ENCODE results near the gene PPIF. TPM values are rescaled to one million over a fixed set of nuclear protein-coding genes. Genes with fewer than 3 reads are reported as not detected.

The PPIF gene
- total RNA-seq, 4 donors from 2014 or later, result 35.7 to 57.8 (median 45.0) TPM

DNA sequence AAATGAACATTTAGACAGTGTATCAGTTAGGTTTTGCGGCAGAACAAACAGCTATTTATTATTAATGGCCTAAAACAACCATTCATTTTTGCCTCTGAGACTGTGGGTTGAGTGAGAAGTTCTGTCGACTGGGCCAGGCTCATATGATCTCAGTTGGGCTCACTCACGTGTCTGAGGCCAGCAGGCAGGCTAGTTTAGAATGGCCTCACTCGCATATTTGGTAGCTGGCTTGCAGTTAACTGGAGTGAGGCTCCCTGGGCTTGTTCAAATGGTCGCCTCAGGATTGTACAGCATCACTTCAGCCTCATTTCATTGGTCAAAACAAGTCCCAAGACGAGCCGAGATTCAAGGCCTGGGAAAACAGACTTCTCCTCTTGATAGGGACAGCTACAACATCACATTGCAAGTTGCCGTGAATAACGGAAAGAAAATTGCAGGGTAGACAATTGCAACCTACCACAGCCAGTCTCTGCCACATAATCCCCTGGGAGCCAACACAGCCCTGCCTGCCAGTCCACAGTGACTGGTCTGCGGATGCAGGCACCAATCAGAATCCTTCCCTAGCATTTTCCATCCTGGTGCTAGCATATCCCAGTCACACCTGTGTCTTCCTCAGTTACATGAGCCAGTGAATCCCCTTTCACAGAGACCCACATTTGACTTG is 23.1 kb upstream of the PPIF start:
- H3K27ac ChIP-seq, result no peak overlapping the region
- no peaks in the 10 kb centered on the region for H3K9me3 ChIP-seq
- no peak overlapping the region for H3K4me3 ChIP-seq
- H3K4me1 ChIP-seq, result peaks cover 0 to 10% (median 8%) of the 10 kb centered on the region in 4 donors
- H3K27me3 ChIP-seq, result no peaks in the 10 kb centered on the region
- DNase-seq, result no peak
- no peaks in the 10 kb centered on the region for H3K36me3 ChIP-seq
- TF ChIP-seq, protein P1, sequence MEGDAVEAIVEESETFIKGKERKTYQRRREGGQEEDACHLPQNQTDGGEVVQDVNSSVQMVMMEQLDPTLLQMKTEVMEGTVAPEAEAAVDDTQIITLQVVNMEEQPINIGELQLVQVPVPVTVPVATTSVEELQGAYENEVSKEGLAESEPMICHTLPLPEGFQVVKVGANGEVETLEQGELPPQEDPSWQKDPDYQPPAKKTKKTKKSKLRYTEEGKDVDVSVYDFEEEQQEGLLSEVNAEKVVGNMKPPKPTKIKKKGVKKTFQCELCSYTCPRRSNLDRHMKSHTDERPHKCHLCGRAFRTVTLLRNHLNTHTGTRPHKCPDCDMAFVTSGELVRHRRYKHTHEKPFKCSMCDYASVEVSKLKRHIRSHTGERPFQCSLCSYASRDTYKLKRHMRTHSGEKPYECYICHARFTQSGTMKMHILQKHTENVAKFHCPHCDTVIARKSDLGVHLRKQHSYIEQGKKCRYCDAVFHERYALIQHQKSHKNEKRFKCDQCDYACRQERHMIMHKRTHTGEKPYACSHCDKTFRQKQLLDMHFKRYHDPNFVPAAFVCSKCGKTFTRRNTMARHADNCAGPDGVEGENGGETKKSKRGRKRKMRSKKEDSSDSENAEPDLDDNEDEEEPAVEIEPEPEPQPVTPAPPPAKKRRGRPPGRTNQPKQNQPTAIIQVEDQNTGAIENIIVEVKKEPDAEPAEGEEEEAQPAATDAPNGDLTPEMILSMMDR (IDR thresholded peaks at IDR 0.05), result no peak
- no peak for TF ChIP-seq POLR2A (IDR thresholded peaks at IDR 0.05)

DNA sequence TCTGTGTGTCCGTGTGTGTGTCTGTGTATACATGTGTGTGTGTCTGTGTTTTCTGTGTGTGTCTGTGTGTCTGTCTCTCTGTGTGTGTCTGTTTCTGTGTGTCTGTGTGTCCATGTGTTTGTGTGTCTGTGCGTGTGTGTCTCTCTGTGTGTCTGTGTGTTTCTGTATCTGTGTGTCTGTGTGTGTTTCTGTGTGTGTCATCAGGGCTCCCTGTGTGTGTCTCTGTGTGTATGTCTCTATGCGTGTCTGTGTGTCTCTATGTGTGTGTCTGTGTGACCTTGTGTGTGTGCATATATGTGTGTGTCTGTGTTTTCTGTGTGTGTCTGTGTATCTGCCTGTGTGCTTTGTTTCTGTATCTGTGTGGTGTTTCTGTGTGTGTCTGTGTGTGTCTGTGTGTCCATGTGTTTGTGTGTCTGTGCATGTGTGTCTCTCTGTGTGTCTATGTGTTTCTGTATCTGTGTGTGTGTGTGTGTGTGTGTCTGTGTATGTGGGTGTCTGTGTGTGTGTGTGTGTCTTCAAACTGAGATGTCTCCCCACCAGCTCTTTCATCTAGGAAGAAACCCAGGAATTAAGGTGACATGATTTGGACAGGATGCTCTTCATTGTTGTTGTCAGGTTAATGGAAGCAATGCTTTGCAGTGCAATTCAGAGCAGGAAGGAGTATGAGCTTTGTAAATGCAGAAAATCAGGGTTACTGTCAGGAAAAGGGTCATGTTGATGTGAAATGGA is 20.7 kb upstream of the PPIF start:
- Histone ChIP-seq H3K27ac (no peak overlapping the region), H3K36me3 (no peaks in the 10 kb centered on the region), H3K4me1 (peaks cover 0 to 13% (median 11%) of the 10 kb centered on the region in 4 donors), H3K27me3 (no peaks in the 10 kb centered on the region), H3K9me3 (no peaks in the 10 kb centered on the region), H3K4me3 (no peak overlapping the region)
- DNase-seq, result no peak
- TF ChIP-seq, protein P1 (IDR thresholded peaks at IDR 0.05), result no peak
- no peak for TF ChIP-seq POLR2A (IDR thresholded peaks at IDR 0.05)

DNA sequence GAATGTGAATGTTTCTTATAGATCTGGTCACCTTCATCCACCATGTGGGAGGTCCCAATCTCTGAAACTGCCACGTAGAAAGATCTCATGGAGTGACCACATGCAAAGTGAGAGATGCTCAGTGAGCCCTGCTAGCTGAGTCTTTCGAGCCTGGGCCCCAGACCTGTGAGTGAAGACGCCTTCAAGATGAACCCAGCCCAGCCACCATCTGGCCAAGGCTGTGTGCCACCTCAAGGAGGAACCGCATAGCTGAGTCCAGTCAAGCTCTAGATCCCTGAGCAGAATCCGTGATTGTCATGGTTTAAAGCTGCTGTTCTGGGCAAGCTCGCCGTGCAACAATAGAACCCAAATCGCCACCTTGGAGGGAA is 20.2 kb upstream of the PPIF start:
- no peak overlapping the region for H3K27ac ChIP-seq

DNA sequence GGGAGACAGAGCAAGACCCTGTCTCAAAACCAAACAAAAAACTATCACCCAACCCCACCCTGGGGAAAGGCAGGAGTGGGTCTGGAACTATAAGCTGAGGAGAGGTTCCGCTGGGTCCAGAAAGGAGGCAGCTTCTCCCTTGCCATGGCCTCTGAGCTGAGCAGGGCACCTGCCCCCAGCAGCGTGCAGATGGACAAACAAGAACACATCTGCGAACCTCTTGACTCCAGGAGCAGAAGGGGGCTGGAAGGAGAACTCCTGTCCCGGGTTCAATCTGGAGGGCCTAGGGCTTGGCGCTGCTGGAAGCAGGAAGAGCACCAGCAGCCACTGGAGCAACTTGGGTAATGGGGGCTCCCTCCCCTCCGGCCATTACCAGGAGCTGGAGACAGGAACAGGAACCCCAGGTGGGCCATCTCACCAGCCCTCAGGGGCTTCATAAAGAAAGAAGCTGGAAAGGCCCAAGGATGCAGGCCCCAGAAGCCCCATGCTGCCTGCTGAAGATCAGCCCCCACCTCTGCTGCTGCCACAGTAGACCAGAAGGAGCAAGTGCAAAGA is 19.0 kb upstream of the PPIF start:
- DNase-seq, result no peak

More for the DNA sequence above, 20.2 kb upstream of the PPIF start:
- DNase-seq, result no peak
- Histone ChIP-seq H3K9me3 (no peaks in the 10 kb centered on the region), H3K27me3 (no peaks in the 10 kb centered on the region), H3K4me3 (no peak overlapping the region), H3K4me1 (peaks cover 0 to 15% (median 11%) of the 10 kb centered on the region in 4 donors), H3K36me3 (no peaks in the 10 kb centered on the region)
- TF ChIP-seq POLR2A (IDR thresholded peaks at IDR 0.05), result no peak
- TF ChIP-seq, protein P1 (IDR thresholded peaks at IDR 0.05), result no peak

DNA sequence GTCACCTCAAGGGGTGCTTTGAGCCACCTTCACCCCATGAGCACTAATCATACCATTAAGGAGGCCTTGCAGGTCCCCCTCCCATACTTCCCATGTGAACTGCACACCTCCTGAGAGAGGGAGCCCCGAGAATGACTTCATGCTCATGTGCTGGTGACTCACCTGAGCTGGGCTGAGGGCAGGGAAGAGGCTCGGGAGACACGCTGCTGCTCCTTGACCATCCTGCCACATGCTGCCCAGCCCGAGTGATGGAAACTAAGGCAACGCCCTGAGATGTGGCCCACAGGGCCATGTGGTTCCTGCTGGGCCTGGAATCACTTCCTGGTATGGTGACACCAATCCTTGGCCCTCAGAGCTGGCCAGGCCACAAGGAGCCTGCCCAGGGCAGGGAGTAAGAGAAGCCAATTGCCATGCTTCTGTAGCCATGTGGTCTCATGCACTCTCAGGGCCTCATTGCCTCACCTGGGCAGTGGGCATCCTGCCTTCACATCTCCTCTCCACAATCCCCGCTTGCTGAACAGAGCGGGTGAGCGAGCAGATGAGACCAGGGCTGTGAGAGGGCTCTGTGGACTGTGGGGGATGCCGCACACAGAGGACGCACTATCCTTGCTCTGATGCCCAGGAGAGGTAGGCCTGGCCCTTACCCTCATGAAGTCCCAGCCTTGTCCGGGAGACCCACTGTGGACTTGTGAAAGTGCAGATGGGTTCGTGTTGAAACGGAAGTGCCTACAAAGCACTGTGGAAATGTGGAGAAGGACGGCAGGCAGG is 18.3 kb upstream of the PPIF start:
- Histone ChIP-seq H3K27ac (peak overlapping the region in 1 of 4 donors; percentile 17), H3K36me3 (no peaks in the 10 kb centered on the region), H3K4me3 (no peak overlapping the region), H3K9me3 (no peaks in the 10 kb centered on the region), H3K4me1 (peaks cover 0 to 6% (median 3%) of the 10 kb centered on the region in 4 donors), H3K27me3 (no peaks in the 10 kb centered on the region)
- no peak for TF ChIP-seq POLR2A (IDR thresholded peaks at IDR 0.05)
- TF ChIP-seq, protein P1 (IDR thresholded peaks at IDR 0.05), result no peak
- peak in 2 of 3 donors; percentile 68 to 72 for DNase-seq

More for the DNA sequence above, 19.0 kb upstream of the PPIF start:
- H3K27ac ChIP-seq, result no peak overlapping the region
- H3K9me3 ChIP-seq, result no peaks in the 10 kb centered on the region
- no peak overlapping the region for H3K4me3 ChIP-seq
- H3K36me3 ChIP-seq, result no peaks in the 10 kb centered on the region
- H3K4me1 ChIP-seq, result peaks cover 0 to 8% (median 5%) of the 10 kb centered on the region in 4 donors
- no peaks in the 10 kb centered on the region for H3K27me3 ChIP-seq
- TF ChIP-seq, protein P1 (IDR thresholded peaks at IDR 0.05), result no peak
- no peak for TF ChIP-seq POLR2A (IDR thresholded peaks at IDR 0.05)
